Femur (tissue), 1 donor: Measurements from ENCODE around the gene KDM1B.

Experiments
- DNase-seq: peaks from one replicate; pipeline ENCODE4 v3.0.0-alpha.2; 2017

KDM1B gene, protein sequence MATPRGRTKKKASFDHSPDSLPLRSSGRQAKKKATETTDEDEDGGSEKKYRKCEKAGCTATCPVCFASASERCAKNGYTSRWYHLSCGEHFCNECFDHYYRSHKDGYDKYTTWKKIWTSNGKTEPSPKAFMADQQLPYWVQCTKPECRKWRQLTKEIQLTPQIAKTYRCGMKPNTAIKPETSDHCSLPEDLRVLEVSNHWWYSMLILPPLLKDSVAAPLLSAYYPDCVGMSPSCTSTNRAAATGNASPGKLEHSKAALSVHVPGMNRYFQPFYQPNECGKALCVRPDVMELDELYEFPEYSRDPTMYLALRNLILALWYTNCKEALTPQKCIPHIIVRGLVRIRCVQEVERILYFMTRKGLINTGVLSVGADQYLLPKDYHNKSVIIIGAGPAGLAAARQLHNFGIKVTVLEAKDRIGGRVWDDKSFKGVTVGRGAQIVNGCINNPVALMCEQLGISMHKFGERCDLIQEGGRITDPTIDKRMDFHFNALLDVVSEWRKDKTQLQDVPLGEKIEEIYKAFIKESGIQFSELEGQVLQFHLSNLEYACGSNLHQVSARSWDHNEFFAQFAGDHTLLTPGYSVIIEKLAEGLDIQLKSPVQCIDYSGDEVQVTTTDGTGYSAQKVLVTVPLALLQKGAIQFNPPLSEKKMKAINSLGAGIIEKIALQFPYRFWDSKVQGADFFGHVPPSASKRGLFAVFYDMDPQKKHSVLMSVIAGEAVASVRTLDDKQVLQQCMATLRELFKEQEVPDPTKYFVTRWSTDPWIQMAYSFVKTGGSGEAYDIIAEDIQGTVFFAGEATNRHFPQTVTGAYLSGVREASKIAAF

DNA sequence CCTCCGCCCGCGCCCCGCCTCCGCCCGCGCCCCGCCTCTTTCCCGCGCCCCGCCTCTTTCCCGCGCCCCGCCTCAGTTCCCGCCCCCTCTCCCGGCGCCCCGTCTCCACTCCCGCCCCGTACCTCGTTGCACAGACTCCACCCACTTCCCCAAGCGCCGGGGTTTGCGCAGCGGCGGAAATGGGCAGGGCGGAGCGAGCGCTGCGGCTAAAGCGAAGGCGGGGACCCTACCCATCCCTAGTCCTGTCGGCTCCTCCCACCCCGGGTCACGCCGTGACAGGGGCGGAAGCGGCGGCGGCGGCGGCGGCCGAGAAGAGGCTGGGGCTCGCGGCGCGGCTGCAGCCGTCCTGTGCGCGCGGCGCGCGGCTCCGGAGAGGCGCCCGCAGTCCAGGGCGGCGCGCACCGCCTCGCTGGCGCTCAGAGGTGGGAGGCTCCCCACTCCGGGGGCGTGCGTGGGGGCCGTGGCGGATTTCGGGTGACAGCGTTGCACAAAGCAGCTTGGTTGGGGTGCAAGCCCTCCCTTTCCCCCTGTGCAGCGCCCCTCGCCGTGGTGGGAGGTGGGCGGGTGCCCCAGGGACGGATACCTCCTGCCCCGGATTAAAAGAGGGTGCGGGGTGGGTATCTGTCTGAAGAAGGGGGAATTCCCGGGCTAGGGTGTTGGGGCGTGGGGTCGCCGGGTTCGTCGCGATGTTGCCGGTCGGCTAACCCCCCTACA is at the start of gene KDM1B:
Gene KDM1B (plus strand): TSS at position 273 of the 714 bp plus-strand sequence. CDS start 4,474 bp downstream, outside the sequence.
- peak; percentile 99 for DNase-seq

DNA sequence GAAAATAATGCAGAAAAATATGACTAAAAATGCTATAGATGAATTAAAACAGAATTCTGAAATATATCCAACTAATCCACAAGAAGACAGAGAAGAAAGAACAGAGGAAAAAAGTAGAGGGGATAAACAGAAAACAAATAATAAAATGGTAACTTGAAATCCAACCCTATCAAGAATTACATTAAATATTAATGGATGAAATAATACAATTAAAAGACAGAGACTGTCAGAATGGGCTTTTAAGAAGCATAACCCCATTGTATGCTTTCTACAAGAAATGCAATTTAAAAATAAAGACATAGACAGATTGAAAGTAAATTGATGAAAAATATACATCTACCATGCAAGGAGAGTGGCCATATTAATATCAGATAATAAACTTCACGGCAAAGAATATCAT is 48.2 kb upstream of the KDM1B start:
- no peak for DNase-seq

DNA sequence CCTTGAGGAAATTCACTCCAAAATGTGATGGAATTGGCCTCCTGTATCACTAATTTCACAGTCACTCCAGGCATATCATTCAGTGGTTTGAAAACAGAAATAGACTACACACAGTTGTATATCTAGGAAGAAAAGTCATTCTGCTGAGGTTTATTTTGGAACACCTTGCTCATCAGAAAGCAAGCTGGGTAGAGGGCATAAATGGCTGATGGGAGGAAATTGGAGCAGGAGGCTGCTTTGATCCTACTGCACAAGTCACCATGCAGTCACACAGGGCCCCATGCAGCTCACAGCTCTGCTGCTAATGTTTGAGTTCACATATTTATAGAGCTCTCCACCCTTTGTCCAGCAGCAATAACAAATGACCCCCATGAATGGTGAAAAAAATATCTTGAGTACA is 45.1 kb upstream of the KDM1B start:
- DNase-seq, result no peak

DNA sequence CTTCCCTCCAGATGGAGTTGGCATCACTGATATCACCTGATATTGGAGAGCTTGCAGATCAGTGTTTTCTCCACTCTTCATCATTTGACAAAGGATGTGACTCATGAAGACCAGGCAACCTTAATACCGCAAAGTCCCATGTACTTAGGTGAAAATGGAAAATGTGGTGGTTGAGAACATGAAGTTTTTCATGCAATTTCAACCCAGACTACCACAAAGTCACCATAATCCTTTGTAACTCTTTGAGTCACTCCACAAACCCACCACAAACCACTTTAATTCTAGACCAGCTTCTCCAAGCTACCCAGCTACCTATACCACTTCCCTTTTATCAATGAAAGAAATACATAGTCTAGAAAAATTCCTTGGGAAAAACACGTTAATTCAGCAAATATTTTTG is 39.9 kb upstream of the KDM1B start:
- no peak for DNase-seq

DNA sequence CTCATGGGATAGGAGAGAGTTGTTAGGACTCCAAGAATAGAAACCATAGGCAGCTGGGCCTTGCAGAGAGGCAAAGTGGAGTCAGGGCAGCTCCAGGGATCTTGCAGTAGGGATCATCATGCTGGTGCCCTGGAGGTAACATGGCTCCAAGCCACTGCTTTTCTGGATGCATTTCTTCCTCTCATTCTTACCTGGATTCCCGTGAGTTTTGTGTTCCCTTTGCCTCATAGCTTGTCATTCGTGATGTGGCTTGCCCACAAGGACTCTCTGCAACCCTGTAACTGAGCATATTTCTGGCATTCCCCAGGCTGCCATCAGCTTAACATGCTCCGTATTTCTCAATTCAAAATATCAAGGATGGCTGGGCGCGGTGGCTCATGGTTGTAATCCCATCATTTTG is 38.1 kb upstream of the KDM1B start:
- no peak for DNase-seq

DNA sequence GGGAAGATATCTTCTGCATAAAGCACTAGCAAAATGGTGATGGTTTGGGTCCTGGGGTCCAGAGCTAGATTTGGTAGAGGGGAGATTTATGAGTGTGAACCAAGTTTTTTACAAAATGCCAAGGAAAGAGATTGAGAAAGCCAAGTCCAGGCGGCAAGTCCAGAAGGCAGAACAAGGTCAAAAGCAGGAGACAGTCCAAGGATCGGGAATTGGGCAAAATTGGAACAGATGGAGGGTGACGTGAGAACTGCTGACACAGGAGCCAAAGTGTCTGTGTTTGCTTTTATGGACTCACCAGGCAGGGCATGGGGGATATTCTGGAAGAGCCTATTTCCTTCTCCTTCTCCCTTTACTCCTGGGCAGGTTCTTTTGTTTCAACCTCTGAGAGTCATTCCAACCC is 36.9 kb upstream of the KDM1B start:
- DNase-seq, result no peak

DNA sequence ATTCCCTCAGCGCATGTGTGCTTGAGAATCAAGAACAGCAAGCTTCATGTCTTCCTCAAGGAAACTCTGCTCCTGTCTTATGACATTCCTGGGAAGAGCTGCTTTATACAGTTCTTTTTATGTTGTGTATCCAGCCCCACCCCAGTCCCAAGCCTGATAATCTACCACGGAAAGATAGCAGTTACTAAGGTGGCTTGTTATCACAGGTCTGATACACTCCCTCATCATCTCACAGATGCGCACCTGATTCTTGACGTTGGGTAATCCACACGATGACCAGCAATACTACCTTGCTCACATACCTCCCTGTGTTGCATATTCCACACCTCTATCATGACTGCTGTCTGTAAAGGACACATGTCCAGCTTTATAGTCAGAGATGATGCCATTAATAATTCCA is 36.0 kb upstream of the KDM1B start:
- DNase-seq, result no peak

DNA sequence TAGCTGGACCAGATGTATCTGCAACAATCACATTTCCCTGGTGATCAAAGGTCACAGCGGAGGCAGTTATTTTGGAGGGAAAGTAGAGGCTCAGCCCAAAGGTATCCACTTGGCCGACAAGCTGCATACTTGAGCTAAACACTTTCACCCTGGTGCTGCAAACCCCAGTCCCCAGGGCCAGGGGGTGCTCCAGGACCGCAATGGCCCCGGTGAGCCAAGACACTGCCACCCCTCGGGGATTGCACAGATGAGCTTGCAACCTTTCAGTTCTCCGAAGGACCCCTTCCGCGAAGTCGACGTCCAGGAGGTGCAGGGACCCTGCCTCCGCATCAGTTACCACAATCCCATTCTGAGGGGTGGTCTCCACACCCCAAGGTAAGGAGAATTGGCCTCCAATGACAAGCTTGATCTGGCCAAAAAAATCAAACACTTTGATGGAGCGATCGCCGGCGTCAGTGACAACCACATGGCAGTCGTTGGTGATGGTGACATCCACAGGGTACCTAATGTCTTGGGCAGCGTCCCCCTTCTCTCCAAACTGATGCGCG is 33.6 kb upstream of the KDM1B start:
- peak; percentile 21 for DNase-seq

DNA sequence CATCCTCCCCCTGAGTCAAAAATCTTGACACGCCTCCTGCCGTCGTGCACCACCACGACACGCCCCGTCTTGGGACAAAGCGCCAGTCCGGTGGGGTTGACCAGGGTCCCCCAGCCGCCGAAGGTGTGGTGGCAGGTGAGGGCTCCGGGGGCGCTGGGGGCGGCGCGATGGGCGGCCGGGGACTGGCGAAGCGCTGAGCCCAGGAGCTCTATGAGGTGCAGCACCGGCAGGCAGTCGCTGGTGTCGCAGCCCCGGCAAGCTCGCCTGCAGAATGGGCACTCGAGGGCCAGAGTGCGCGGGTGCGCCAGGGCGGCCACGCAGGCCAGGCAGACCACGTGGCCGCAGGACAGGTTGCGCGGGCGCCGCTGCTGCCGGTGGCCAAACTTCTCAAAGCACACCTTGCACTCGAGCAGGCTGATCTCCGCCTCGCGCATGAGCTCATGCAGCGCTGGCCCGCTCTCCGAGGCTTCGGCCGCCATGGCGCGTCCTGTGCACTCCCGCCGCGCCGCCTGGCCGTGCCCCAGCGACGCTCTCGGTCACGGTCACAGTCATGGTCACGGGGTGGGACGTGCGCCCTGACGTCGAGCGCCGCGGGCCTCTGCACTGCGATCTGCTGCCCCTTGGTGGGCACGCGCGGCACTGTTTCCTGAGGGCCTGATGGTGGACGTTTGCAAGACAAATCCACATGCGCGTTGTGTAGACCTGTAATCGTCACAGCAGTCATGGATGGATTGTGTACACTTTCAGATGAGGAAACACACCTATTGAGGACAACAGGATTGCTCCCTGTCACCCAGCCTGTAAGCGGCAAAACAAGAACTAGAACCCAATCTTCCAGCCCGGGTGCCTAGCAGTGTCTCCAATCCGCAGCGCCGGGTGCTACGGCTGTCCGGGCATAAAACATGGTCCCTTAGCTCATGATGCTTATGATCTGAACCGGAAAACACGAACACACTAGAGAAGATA is 32.8 kb upstream of the KDM1B start, which contains the start of gene NHLRC1:
Gene NHLRC1 (minus strand): TSS at position 550 of the 966 bp plus-strand sequence. CDS start 71 bp downstream, at position 479.
- DNase-seq, result peak; percentile 91

DNA sequence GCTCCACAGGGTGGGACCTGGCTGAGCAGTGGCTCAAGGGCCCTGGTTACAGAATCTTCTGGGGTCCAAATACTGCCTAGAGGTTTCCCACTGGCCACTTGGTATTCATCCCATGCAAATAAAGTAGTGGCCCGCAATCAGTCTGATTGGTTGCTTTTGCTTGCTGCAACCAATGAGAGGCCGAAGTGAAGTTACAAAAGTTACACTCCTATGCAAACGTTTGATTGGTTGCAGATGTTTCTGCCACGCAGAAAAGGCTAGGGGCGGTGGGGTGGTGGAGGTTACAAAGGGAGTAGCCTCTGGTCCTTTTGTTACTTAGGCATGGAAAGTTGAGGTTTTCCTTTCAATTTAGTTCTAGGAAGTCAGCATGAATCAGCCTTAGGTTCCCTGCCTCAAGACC is 29.1 kb upstream of the KDM1B start:
- DNase-seq, result no peak

DNA sequence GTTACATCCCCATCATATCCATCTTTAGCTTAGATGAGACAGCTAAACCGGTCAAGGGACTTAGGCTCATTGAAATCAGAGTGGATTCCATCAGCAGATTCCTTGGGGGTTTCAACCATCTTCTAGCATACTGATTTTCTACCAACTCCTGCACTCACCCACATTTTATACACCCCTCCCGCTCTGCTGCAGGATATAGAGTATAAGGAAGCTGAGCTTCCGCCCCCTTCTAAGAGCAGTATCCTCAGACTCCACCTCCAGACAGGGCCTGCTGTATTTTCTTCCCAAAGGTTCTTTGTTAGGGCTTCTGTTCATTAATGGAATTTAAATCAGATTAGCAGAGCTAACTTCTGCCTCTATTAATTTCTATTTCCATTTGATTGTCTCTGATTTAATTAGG is 22.9 kb upstream of the KDM1B start:
- DNase-seq, result no peak

DNA sequence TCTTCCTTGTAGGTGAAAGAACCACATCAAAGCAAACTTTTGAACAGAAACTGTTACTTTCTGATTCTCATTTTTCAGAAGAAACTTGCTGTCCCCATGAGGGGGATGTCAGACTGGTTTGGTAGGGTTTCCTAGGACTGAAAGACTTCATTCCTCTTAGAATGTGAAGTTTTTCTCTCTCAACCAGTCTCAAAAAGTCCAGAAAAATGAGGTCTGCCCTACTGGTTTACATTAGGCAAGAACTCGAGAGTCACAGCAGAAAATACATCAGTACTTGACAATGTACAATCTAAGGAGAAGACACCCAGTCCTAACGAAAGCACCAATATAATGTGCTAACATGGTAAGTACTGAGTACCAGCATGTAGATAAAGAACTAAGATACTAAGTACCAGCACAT is 20.1 kb upstream of the KDM1B start:
- DNase-seq, result no peak

DNA sequence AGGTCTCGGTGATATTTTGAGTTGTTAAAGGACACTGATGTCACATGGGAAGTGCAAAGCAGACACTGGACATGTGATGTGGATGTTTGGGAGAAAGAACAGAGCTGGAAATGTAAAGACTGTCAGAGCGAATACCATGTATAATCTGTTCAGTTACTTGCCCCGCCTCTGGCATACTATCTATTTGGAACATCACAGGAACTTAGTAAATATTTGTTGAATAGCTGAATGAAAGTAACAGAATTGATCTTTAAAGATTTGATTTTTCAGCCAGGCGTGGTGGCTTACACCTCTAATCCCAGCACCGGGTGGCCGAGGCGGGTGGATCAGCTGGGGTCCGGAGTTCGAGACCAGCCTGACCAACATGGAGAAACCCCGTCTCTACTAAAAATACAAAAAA is 19.0 kb upstream of the KDM1B start:
- no peak for DNase-seq

DNA sequence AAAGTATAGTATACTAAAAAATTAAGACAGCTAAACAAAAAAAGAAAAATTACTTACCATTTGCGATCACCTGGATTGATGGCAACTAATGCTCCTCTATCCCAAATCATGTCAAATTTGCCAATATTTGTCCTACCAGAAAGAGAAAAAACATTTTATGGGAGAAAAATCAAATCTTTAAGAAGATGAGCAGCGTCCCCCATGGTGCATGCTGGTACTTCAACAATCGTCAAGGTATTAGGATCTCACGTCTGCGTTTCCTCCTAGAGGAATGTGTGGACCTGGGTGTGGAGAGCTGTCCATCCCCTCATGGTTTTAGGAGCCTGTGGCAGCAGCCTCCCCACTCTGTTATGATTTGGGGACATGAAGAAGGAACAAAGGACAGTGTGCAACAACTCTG is 16.3 kb upstream of the KDM1B start:
- no peak for DNase-seq

DNA sequence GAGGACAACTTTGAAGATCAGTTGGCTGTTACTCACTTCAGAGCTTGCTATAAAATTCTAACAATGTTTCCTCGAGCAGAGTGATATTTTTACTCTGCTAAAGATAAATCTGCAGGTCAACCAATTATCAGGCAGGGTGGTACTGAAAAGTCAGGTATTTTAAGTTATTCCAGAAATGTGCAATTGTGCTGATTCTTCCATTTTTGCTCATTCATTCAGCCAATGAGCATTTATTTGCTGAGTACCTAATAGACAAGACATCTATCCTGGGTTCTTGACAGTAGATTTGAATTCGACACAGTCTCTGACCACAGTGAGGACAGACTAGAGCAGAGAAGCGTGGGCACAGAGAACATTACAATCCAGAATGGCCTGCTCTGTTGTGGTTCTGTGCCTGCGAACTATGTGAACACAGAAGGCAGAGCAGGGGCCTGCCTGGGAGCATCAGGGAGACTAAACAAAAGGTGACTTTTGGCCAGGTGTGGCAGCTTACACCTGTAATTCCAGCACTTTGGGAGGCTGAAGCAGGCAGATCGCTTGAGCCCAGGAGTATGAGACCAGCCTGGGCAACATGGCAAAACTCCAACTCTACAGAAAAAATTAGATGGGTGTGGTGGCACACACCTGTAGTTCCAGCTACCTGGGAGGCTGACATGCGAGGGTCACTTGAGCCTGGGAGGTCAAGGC is 15.1 kb upstream of the KDM1B start:
- DNase-seq, result no peak

DNA sequence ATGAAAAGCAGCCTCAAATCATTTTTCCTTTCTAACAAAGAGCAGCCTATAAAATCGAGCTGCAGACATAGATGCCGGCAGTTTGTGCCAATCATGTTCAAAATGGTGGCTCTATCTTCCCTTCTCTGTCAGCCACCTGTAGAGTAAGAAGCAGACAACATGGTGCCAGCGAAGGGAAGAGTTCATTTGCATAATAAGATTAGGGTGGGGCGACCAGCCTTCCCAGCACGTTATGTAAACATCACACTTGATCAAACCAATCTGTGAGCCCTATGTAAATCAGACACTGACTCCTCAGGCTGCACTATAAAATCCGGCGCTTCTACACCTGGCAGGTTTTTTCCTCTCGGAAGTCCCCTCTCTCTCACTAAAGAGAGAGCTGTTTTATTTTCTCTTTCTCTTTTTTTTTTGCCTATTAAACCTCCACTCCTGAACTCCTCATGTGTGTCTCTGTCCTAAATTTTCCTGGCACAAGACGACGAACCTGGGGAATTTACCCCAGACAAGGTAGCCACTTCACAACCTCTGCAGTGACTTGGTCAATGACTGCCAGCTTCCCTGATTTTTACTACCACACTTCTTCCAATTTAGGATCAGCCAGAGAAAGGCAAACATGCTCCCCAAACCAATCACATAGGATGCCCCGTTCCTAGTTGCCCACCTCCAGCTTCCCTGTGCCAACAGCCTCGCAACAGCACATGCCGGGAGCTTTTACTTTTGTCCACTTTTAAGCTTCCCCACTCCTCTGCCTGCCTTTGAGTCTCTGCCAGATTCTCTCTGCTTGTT is 13.2 kb upstream of the KDM1B start:
- no peak for DNase-seq

DNA sequence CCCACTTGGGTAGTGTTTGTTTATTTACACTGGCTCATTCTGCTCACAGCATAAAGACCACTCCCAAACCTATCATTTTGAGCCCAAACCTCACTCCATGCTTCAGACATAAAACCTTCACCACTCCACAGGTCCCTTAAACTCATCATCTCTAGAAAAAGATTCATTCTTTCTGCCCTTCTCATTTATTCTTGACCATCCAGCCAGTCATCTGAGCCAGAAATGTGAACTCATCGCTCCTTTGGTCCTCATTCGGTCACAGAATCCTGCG is 12.7 kb upstream of the KDM1B start:
- no peak for DNase-seq

DNA sequence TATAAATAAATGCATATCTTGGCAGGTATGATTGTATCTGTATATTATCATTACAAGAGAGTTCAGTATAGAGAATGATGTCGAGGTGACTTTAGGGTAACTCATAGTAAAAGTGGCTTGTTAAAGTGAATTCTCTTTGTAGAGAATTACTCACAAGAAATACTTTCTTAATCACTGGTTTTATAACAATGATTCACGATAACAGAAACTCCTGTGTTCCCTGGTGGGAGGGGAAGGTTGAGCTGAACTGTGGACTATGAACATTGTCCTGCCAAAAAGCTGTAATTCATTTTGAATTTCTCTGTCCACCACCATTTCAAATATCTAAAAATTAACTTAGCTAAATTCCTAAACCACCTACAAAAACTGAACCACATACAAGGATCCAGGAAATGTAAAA is 8.1 kb upstream of the KDM1B start:
- DNase-seq, result no peak

DNA sequence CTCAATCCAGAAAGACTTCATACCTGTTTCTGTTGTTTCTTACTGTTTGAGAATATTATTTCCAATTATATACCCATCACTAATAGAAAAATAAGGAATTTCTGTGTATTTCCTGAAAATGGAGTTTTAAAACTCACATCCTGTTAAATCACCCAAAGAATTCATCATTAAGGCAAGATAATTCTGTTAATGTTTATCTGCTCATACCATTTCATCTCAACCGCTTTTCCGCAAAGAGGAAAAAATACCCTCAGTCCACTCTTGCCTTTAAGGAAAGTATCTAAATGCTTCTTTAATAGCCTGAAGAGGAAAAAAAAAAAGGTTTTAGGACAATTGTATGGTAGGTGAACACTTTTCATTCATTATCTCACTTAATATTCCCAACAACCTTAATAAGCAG is 7.6 kb upstream of the KDM1B start:
- DNase-seq, result no peak

DNA sequence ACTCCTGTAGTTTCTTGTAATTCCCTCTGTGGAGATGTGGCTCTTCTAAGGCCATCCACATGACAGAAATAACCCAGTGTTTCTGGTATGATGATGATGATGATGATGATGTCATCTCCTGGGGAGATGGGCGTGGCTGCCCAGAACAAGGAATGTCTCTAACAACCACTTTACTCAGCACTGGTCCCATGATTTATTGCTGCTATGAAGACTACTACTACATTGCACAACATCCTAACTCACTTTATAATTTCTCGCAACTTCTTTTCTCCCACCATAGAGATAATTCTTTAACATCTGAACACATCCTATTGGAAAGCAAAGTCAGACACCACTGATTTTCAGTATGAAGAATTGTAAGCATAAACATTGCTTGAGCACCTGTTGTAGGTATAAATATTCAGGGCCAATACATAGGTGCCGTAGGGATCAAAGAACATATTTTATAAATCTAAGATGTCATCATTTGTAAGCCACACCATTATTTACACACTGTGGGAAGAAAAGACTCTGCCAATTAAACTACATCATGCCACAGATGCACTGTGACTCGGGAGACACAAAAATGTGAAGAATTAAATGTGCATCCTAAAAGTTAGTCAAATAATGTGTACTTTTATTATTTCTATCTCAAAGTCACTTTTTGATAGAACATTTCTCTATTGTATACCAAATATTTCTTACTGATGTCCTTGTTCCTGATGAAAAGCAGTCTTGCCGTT is 6.8 kb upstream of the KDM1B start:
- no peak for DNase-seq
